ENCODE data around the gene TOP2A. TPM values are rescaled to one million over a fixed set of nuclear protein-coding genes. Genes with fewer than 3 reads are reported as not detected.

TOP2A gene
- total and polyA plus RNA-seq, 9 of the 15 experiments (the other 6 are each of a cell fraction or from before 2014, with no cell fraction given): 133 to 347 (median 259) TPM

- TF ChIP-seq POLR2A (conservative IDR thresholded peaks at IDR 0.05): 0 out of 2 replicates have a peak, but pooled peaks have one; percentile 23
- TF ChIP-seq POLR2G (IDR thresholded peaks at IDR 0.05; ENCODE audit: low read depth, low read length): peak; percentile 54; the same call in 1 of the 2 replicates
- TF ChIP-seq L3MBTL2 (IDR thresholded peaks at IDR 0.05): no peak
- no peak for TF ChIP-seq ZNF609 (CRISPR knock-in tag; IDR thresholded peaks at IDR 0.05; ENCODE audit: borderline replicate concordance)
- TF ChIP-seq FOXP1 (CRISPR knock-in tag; IDR thresholded peaks at IDR 0.05): no peak
- no peak for TF ChIP-seq NR2C2 (CRISPR knock-in tag; IDR thresholded peaks at IDR 0.05)
- no peak for TF ChIP-seq NR2C2 (tag; IDR thresholded peaks at IDR 0.05)
- no peak for TF ChIP-seq ZKSCAN3 (CRISPR knock-in tag; IDR thresholded peaks at IDR 0.05)
- no peak for TF ChIP-seq ZNF146 (CRISPR knock-in tag; IDR thresholded peaks at IDR 0.05; ENCODE audit: unreplicated experiment)
- POLR2A ChIA-PET: interaction anchor here (0.6 to 1.5 kb wide), 4 partner anchors 150 to 256 kb away, joined by 3 to 7 read pairs (median 4); no protein-coding TSS in a partner anchor
- ATAC-seq (no peak), DNase-seq (ENCODE audit: extremely low read depth in 1 of 4, low spot score in 3 of 4) (no peak), FAIRE-seq (no peak)
- no peaks in the 10 kb centered on the region for H4K20me1 ChIP-seq (replicated peaks; ENCODE audit: control insufficient read depth, insufficient read depth, low read length)
- H3K9ac ChIP-seq (ENCODE audit: insufficient read depth in 1 of 2, low read depth in 2 of 2, low read length in 2 of 2): no peak overlapping the region
- peaks cover 29% of the 10 kb centered on the region; the same call in 2 of the 3 replicates for H3K36me3 ChIP-seq (ENCODE audit: control insufficient read depth, insufficient read depth, low read length)
- CTCF ChIA-PET (ENCODE audit: low intra/inter-chr PET ratio): interaction anchor here (1.4 to 2.8 kb wide), 5 partner anchors 58 to 1306 kb away, joined by 6 to 28 read pairs (median 10); no protein-coding TSS in a partner anchor
- no peaks in the 10 kb centered on the region for H3K9me1 ChIP-seq (ENCODE audit: control insufficient read depth, insufficient read depth, low read length)
- in situ Hi-C loops (cut with MboI) (loop anchor here (10.0 kb wide), 1 partner anchor 342 kb away; the partner anchor contains the start of gene CSF3), intact Hi-C loops (cut with micrococcal nuclease) (loop anchor here (5.0 to 10.0 kb wide), 3 partner anchors 85 to 342 kb away; partner anchors contain the start of genes CSF3 and IGFBP4)
- peaks cover 0 to 52% of the 10 kb centered on the region in 2 experiments; a peak in 3 of 5 replicates for H3K4me1 ChIP-seq (replicated peaks in 1 of 2; ENCODE audit: control insufficient read depth in 2 of 2, insufficient read depth in 2 of 2, low read length in 2 of 2)
- no peaks in the 10 kb centered on the region for H3K9me3 ChIP-seq (replicated peaks; ENCODE audit: control insufficient read depth, insufficient read depth, low read depth, low read length)
- WGBS (ENCODE audit: insufficient coverage, low coverage, missing lambda C conversion rate): 73% methylated on average over 9 of the region's 19 CpGs
- H3K4me2 ChIP-seq (ENCODE audit: insufficient read depth, low read length): no peak overlapping the region
- no peaks in the 10 kb centered on the region for H3K27me3 ChIP-seq (ENCODE audit: control insufficient read depth in 2 of 2, insufficient read depth in 2 of 2, low read length in 2 of 2)
- no peak overlapping the region for H2AFZ ChIP-seq (ENCODE audit: low read depth, low read length)
- H3K4me3 ChIP-seq: no peak overlapping the region
- no peaks in the 10 kb centered on the region for H3K79me2 ChIP-seq (ENCODE audit: control insufficient read depth, insufficient read depth, low read length)
- BruUV-seq (replicated peaks): no TSS peak
- H3K27ac ChIP-seq (ENCODE audit: extremely low read depth, low read depth, low read length): no peak overlapping the region
Measured at GRCh38 chr17:40356990-40357881, 60.5 kb downstream of the TOP2A start.
